GM12892 (cell line): ENCODE data around the gene ATAD5.

ENCODE experiments used
- POLR2A ChIP-seq: IDR thresholded peaks from 2 replicates; pipeline ENCODE4 v1.6.1; 2011; ENCODE audit warnings: low read depth, low read length, control low read depth
- POLR2AphosphoS5 ChIP-seq: IDR thresholded peaks from 2 replicates; pipeline ENCODE4 v1.6.1; 2011; ENCODE audit warnings: low read depth, low read length, control low read depth
- TAF1 ChIP-seq: IDR thresholded peaks from 2 replicates; pipeline ENCODE4 v1.6.1; 2011; ENCODE audit warnings: low read depth, mild to moderate bottlenecking, control low read depth, low read length, borderline replicate concordance

DNA sequence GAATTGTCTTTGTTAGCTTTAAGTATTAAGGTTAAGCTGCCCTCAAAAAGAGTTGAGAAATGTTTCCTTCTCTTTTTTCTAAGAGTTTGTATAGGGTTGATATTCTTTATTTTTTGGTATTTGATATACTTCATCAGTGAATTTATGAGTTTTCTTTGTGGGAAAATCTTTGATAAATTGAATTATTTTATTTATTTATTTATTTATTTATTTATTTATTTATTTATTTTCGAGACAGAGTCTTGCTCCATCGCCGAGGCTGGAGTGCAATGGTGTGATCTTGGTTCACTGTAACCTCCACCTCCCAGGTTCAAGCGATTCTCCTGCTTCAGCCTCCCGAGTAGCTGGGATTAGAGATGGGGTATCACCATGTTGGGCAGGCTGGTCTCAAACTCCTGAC is 54.4 kb downstream of the ATAD5 start:
- TF ChIP-seq TAF1 (no peak), POLR2A (no peak), POLR2AphosphoS5 (no peak)
